Activated CD4-positive, alpha-beta T cell treated with anti-CD3 and anti-CD28 coated beads for 4 hours (primary cell): ENCODE results near the gene ENTR1.

Experiments used
- DNase-seq, 2 donors: peaks; one replicate each; pipeline ENCODE4 v3.0.0-alpha.2; 2020

The ENTR1 gene

DNA sequence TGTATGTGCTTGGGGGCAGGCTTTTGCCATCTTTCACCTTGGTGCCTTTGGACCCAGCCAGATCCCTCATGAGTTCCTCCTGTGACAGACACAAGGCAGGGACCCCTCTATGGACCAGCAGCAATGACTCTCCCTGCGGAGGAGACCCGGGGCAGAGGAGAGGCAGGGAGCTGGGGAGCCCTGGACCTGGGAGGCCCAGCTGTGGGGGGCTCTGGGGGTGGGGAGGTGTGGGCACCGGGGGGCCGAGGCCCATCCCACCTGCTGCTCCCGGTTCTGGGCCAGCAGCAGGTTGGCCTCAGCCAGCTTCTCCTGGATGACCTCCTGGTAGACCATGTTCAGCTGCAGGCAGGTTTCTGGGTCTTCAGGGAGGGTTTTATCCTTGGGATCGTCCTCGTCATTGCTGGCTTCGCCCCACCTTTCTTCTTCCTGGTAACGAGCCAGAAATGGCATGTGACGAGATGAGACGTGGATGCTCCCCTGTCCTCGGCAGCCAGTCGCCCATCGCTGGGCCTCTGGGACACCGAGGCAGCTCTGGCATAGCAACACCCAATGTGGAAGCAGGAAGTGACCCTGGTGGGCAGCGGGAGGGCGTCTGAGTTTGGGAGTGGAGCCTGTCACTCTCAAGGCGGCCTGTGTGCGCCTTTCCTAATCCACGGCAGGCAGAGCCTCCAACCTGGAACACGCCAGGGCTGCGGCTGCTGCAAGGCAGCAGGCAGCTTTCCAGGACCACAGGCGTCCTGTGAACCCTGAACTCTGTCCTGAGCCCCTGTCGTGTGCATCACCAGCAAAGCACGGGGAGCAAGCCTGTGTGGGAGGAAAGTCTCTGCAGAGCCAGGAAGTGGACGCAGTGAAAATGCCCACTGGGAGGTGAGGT, 14.8 kb downstream of the ENTR1 start:
- DNase-seq: no peak

DNA sequence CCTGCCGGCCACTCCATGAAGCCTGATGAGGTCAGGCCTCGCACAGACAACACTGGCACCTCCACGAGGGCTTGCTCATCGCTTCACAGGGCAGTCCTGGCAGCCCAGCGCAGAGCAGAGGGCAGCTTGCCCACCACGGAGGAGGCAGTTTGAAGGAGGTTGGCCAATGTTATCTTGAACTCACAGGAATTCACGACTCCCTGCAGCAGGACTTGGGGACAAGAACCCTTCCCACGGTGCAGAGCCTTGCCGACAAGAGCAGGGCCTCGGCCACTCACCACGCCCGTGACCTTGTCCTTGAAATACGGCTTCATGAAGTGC, 15.4 kb downstream of the ENTR1 start:
- DNase-seq: no peak

DNA sequence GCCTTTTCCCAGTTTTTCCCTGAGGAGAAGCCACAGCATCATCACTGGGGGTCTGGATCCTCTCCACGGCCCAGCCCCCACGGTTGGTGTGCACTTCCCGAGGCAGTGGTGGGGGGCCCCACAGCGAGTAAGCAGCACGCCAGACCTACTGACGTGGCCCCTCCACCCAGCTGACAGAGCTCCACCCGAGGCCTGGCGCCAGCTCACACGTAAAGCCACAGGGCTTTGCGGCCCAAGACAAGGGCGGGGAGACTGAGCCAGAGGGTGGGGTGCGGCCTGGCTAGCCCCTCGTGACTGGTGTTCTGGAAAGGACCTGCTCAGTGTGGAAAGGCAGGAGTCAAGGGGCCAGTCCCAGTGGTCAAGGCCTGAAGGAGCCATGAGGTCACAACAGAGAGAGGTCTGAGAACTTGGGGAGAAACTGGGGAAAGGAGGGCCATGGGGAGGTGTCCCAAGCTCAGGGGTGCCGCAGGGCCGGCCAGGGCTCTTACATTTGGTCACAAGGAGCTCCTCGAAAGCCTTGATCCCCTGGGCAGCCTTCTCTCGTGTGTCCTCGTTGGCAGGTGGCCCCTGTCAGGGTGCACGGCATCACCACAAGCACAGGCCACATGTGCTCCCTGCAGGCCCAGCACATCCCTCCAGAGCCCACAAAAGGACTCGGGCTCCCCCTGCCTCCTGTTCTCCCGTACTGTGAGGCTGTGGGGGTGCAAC, 15.9 kb downstream of the ENTR1 start:
- no peak for DNase-seq

DNA sequence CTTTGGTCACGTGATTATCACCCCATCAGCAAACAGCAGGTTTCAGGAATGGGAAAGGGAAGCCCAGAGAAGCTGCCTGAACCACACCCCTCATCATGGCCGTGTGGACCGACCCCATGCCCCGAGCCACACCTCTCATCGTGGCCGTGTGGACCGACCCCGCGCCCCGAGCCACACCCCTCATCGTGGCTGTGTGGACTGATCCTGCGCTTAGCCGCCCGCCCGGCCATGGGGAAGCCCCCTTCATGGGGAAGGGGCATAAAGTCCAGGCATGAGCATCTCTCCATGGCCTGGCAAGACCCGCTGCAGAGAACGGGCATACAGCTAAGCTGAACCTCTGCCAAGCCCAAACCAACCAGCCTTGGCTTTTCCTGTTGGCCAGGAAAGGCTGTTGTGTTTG, 16.9 kb downstream of the ENTR1 start:
- DNase-seq: no peak

DNA sequence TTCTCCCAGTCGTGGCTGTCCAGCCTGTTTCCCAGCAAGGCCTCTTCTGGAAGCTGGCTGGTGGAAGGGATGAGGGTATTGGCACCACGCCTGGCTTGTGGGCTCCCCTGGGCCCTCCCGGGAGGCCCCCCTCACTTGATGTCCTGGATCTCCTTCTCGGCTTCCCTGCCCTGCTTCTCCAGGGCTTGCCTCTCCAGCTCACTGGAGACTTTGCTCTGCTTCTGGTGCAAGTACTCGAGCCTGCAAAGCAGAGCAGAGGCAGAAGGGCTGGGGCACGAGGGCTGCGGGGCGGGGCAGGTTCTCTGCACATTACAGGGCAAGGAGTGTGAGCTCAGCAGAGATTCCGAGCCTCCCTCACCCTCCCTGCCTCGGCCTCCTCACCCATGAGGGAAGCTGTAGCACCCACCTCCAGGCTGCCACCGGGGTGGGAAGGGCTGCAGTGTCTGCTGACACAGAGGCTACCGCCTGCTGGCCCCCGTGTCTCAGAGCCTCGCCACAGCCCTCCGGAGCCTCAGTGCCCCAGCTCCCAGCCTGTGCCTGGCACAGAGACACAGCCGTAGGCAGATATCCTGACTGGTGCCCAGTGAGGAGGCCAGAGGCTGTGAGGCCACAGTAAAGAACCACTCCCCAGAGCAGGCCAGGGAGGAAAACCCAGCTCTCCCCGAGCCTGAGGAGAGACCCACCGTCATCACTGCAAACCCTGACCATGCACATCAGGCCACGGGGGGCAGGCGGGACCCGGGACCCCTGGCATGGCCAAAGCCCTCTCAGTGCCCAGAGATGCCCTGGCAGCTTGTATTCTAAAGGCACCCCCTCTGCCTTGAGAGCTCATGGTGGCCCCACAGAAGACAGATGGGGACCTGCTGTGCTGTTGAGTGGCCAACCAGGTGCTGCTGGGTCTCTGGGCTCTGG, 17.6 kb downstream of the ENTR1 start:
- DNase-seq: no peak

DNA sequence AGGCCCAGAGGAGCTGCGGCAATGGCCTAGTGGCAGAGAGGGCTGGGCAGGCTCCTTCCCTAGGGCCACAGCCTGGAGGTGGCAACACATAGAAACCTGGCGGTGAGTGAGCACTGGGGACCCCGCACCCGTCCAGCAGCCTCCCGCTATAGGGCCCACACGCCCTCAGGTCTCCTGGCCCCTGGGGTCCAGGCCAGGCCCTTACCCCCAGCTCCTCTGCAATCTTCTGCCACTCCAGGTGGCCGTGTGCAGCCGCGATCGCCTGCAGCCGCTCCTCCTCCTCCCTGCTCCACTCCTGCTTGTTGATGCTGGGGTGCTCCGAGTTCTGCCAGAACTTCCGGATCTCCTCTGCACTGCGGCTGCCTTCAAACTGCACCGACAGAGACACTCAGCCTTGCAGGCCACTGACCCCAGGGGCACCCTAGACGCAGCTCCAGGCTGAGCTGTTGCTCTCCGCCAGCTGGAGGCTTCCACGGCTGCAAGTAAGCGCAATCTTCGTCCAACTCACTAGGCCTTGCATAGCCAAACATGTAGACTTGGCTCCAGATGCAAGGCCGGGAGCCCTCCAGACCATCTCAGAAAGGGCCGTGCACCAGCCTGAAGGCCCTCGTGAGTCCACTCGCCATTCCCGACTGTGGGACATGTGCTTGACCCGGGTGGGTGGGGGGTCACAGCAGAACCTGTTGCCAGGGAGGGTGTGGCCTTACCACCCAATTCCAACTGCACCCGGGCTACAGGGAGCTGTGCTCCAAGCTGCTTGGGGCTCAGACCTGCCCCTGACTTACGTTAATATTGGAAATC, 18.5 kb downstream of the ENTR1 start:
- DNase-seq: no peak

DNA sequence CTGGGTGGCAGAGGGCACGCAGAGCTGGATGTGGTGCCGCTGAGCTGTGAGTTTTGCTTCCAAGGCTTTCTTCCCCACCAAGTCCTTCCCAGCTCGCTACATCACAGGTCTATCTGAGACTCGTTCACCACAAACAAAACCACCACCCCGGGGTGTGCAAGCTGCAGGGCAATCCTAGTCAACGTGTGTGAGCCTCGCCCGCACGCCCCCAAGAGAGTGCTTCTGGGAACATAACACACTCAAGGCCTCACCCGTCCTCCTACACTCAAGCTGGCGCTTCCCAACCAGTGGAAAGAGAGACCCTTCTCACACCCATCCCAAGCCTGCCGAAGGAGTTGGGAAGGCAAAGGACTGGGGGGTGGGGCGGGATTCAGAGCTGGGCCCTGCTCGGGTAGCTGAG, 21.0 kb downstream of the ENTR1 start:
- DNase-seq: no peak

DNA sequence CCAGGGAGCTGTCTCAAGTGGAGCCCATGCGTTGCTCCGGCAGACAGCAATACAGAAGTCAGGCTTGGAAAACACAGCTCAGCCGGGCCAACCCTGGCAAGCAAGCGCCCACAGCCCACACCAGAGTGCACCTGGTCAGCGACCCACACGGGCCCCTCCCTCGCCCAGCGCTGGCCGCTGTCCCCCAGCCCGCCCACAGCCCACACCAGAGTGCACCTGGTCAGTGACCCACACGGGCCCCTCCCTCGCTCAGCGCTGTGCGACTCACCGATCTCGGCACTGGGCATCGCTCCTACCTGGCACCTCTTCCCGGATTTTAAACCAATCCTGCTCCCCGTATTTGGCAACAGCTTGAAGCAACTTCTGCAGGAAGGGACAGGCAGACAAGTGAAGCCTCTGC, 23.2 kb downstream of the ENTR1 start:
- no peak for DNase-seq

DNA sequence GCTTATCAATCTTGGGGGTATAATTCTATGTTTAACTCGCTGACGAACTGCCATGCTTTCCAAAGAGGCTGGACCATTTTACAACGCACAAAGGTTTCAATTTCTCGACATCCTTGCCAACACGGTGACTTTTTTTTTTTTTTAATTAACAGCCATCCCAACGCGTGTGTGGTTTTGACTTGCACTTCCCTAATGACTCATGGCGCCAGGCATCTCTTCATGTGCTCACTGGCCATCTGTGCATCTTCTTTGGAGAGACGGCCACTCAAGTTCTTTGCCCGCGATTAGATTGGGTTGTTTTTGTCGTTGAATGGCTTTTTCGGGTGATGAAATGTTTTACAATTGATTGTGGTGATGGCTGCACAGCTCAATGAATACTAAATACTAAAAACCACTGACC, 24.4 kb downstream of the ENTR1 start:
- DNase-seq: no peak

DNA sequence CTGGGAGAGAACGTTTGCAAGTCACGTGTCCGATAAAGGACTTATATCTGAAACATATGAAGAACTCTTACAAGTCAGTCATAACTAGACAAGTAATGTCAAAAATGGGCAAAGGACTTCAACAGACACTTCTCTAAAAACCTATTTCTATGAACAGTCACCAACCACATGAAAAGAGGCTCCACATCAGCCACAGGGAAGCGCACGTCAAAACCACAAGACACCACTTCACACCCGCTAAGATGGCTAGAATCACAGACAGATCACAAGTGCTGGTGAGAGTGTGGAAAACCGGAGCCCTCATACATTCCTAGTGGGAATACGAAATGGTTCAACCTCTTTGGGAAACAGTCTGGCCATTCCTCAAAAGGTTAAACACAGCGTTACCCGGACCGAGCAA, 25.4 kb downstream of the ENTR1 start:
- DNase-seq: peak in 1 of 2 donors; percentile 37

DNA sequence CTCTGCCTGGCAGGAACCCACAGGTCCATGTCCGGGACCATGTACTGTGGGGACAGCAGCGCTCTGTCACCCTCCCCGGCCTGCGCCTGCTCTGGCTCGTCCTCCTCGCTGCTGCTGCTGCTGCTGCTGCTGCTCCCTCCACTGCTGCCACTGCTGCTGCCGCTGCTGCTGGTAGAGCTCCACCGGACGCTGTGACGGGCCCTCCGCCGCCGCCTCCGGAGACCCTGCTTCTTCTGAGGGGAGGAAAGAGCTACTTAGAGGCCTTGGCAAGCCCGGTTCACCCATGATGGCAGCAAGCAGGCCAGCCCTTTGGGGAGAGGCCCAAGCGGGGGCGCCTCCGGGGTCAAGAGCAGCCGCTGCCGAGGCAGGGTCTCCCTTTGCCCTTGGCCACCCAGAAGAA, 27.0 kb downstream of the ENTR1 start:
- no peak for DNase-seq

DNA sequence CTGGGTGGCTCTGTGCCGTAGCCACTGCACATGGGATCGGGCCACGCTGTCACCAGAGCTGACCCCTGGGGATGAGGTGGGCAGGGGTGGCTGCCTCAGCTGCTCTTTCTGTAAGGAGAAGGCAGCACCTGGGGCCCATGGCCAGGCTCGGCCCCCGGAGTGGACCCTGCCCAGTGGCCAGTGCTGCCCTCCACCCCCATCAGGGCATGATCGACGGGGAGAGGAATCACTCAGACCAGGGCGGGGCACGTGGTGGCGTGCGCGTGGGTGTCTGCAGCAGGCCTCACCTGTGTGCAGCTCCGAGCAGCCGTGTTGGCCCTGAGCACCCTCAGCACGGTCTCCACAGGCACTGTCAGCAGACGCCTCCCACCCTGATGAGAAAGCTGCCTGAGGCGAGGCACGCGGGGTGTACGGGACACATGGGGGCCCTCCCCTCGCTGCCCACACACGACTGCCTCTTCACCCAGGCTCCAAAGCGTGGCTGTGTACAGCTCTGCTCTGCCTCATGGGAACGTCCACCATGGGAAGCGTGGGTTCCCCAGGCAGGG, 28.4 kb downstream of the ENTR1 start:
- DNase-seq: no peak

DNA sequence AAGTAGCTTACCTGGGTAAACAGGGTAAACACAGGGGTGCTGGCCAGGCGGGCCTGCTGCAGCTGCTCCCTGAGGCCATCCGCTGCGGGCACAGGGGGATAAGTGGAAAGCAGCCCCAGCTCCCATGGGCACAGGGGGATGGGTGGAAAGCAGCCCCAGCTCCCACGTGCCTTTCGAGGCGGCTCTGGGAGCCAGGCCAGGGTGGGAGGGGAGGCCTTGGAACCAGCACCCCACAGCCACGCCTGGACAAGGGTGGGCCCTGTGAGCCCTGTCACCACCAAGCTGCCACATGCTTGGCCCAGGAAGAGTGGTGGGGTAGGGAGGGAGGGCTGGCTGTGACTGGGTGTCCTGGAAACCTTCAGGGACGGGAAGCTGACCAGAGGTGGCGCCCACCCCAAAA, 29.1 kb downstream of the ENTR1 start:
- DNase-seq: no peak

DNA sequence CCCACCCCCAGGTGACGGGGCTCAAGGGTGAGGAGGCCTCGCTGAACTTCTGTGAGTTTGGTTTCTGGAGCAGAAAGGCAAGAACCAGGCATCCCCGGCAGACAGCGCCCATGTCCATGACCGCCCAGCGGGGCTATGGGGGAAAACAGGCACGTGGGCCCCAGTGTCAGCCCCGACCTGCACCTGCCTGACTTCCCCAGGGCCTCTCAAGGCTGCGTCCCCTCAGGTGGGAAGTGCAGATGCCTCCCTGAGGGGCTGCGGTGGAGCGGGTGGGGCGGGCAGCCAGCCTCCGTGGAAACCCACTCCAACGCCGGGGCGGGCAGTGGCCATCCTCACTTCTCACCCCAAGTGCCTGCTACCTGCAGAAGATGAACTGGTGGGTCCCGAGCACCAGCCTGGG, 30.0 kb downstream of the ENTR1 start:
- no peak for DNase-seq

DNA sequence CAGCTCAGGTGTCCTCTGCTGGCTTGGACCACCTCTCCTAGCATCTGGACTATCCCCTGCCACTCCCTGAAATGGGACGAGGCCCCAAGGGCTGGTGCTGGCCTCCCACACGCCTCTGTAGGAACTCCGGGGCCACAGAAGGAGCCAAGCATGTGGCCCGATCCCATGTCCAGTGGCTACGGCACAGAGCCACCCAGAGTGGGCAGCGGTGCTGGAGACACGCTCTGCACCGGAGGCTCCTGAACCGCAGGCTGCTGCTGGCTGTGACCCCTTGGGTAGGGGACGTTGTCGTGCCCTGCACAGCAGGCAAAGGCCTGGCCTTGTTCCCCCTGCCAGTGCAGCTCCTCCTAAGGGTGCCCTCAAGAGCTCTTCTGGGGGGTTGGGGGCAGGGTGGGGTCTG, 30.5 kb downstream of the ENTR1 start:
- DNase-seq: no peak

DNA sequence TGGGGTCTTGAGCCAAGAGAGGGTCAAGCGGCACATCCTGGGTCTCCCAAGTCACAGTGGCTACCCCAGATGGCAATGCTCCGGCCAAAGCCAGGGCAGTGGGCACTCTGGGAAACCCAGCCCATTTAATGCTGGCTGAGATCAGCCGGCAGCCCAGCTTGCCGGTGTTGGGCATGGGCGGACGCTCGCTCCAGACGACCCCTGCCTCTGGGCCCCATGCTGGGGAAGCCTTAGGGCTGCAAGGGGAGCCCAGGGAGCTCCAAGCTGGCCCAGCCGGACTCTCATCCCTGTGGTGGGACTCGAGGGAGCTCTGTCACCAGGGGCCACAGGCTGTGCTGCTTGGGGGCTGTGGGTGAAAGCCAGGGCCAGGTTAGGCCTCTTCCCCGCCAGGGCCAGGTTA, 31.0 kb downstream of the ENTR1 start:
- DNase-seq: no peak

DNA sequence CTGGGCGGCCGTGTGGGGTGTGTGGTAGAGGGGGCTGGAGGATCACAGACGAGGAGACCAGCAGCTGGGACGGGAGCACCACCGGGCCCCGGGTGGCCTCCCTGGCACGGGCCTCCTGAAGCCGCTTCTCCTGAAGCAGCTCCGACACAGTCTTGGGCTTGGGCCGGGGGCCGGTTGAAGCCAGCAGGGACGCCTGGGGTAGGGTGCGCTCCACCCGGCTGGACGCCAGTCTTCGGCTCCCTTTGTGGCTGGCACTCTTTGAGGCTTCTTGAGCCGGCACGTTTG, 31.5 kb downstream of the ENTR1 start:
- no peak for DNase-seq

DNA sequence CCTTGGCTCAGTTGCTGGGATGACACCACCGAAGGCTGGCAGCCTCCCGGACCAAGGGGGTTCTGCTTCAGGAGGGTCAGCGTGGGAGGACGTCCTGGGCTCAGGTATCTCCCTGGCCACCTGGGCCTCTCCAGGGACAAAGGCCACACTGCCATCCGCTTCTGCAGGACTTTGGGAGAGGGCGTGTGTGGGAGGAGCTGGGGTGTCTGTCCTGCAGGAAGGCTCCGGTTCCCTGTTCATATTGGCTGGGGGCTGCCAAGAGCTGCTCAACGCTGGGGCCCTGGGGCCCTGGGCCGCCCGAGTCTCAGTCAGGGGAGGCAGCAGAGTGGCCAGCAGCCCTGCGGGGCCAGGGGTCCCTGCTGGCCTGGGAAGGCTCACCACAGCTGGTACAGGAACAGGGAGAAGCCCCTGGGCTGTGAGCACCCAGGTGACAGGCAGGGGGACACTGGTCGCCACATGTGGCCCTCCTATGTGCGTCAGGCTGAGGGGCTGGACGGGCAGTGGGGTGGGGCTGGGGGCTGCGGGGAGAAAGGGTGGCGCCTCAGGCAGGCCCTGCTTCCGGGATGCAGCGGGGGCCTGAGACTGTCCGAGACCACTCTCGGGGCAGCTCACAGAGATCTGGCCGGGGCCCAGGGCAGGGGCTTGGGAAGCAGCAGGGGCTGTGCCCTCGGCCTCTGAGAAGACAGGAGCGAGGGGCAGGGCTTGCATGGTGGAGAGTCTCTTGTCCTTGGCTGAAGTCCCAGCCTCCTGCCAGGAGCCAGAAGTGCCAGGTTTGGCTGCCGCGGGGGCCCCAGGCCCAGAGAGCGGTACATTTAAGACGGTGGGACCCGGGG, 32.0 kb downstream of the ENTR1 start:
- DNase-seq: no peak

DNA sequence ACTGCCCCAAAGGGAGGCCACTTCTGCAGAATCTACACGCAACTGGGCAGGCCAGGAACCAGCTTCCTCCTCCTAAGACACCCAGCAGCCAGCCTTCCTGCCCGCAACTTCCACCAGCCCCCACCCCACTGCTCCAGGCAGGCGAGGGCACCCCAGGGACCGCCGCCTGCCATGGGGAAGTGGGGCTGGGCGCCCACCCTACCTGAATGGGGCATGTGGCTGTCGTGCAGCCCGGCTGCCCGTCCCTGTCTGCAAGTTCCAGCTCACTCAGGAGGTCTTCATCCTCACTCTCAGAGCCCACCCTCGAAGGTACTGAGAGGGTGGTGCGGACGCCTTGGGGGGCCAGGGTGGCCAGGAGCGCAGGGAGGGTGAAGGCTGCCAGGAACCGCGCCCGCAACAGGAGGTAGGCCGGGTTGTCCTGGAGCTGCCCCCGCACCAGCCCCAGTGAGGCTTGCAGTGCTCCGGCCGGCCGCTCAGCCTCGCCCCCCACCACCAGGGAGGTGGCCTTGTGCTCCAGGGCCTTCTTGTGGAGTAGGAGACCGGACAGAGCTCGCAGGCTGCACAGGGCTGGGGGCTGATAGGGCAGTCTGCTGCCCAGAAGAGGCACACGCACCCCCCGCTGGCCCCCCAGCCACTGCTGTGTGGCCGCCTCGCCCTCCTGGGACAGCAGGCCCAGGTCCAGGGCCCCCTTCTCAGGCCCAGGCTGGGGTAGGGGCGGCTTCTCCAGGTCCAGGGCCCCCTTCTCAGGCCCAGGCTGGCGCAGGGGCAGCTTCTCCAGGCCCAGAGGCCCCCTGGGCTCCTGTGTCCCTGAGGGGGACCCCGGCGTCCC, 32.9 kb downstream of the ENTR1 start:
- DNase-seq: no peak

DNA sequence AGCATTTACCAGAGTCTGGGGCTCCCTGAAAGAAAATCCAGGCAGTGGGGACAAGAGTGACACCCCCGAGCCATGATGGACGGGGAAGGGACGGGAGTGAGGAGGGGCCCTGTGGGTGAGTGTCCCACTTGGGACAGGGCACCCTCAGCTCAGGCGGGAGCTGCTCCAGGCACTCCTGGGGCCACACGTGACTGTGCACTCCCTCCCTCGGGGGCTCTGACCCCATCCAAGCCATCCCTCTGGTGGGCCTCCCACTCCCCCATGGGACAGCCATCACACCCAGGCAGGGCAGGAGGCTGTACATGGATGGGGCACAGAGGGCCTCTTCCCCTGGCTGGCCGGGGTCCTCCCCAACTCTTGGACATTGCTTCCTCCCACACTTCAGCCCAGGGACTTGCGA, 34.0 kb downstream of the ENTR1 start:
- DNase-seq: no peak

DNA sequence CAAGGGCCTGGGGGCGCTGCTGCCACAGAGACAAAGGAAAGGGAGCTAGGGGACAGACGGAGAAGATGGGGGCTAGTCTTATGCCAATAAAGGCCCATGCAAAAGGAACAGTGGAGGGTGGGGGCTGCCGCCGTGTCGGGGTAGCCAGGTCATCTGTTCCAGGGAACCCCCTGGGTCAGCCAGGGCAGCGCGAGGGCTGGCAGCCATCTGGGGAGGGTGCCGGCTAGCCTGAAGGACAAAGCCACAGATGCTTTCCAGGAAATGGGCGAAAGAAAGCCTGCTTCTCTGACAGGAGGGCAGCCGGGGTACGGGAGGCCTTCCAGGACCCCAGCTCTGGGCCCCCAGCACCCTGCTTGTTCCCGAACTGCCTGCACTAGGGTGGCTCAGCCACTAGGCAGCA, 35.3 kb downstream of the ENTR1 start:
- DNase-seq: no peak
